Mesothelial cell of epicardium (in vitro differentiated cells): ENCODE measurements around the gene ALDH6A1. TPM values are rescaled to one million over a fixed set of nuclear protein-coding genes. Genes with fewer than 3 reads are reported as not detected.
A peak's percentile ranks its signal among the peaks of the same experiment; 100 is the strongest.
"Not testable (repeated sequence)": the region's sequence is repeated elsewhere in the genome, so short reads cannot be mapped to it uniquely, and the experiment has no call there.

ENCODE experiments used
- DNase-seq, 2 experiments: peaks; one replicate each; pipeline ENCODE4 v3.0.0; 2021; ENCODE audit warnings: low spot score in 2 of 2; ENCODE audit not compliant: unreplicated experiment in 2 of 2
- H3K27ac Mint-ChIP-seq: 2 replicates; pipeline ENCODE4 v1.8.0; 2021; ENCODE audit warnings: mixed read lengths
- H3K27me3 Mint-ChIP-seq: 2 replicates; pipeline ENCODE4 v1.8.0; 2021; ENCODE audit warnings: low read depth, mixed read lengths
- H3K36me3 Mint-ChIP-seq: 2 replicates; pipeline ENCODE4 v1.8.0; 2021; ENCODE audit warnings: mixed read lengths
- H3K4me1 Mint-ChIP-seq: 2 replicates; pipeline ENCODE4 v1.8.0; 2021; ENCODE audit warnings: mixed read lengths
- H3K4me3 Mint-ChIP-seq: 2 replicates; pipeline ENCODE4 v1.8.0; 2021; ENCODE audit warnings: mild to moderate bottlenecking, moderate library complexity, mixed read lengths
- H3K9me3 Mint-ChIP-seq: 2 replicates; pipeline ENCODE4 v1.8.0; 2021; ENCODE audit warnings: mixed read lengths
- CTCF ChIP-seq: fragments of 200-600 bp; sonication (generic); IDR thresholded peaks from one replicate; pipeline ENCODE4 v1.5.0; 2021; ENCODE audit warnings: antibody characterized with exemption; ENCODE audit not compliant: unreplicated experiment
- total RNA-seq: library from RNA; stranded (reverse); gene quantifications from 3 replicates; pipeline ENCODE4 v1.2.1, GENCODE V29; 2021

ALDH6A1 gene
- total RNA-seq = 16.8 to 17.2 TPM (median 17.2 TPM) in 3 replicates

- peak within 1 kb of the TSS; percentile 95 for H3K4me3 Mint-ChIP-seq
These were observed at the start of gene ALDH6A1, which contains the start of gene LIN52 for GRCh38 chr14:74084277-74085046. Gene ALDH6A1, minus strand, starts transcription at chr14:74084453. Its CDS starts 59 bp downstream, at chr14:74084394. Gene LIN52, plus strand, starts transcription at chr14:74084956. Its CDS starts 19 bp downstream, at chr14:74084975.

GRCh38 chr14:74127634-74128033, 43.4 kb upstream of the ALDH6A1 start:
- Mint-ChIP-seq H3K27ac (no peak overlapping the region), H3K4me3 (no peak overlapping the region), H3K36me3 (peaks cover 9% of the 10 kb centered on the region), H3K9me3 (no peaks in the 10 kb centered on the region), H3K27me3 (peaks cover 4% of the 10 kb centered on the region), H3K4me1 (no peaks in the 10 kb centered on the region)
- no peak for DNase-seq
- TF ChIP-seq CTCF = no peak

More at GRCh38 chr14:74084277-74085046, at the start of gene ALDH6A1, which contains the start of gene LIN52:
- TF ChIP-seq CTCF = no peak
- Mint-ChIP-seq H3K36me3 (no peaks in the 10 kb centered on the region), H3K27me3 (no peaks in the 10 kb centered on the region), H3K9me3 (no peaks in the 10 kb centered on the region), H3K4me1 (peaks cover 18% of the 10 kb centered on the region), H3K27ac (peak within 1 kb of the TSS; percentile 98)
- peak; percentile 96 to 99 for DNase-seq

GRCh38 chr14:74126315-74127013, 42.2 kb upstream of the ALDH6A1 start:
- no peak overlapping the region for H3K4me3 Mint-ChIP-seq
- DNase-seq = no peak
- peaks cover 9% of the 10 kb centered on the region for H3K36me3 Mint-ChIP-seq
- no peak overlapping the region for H3K27ac Mint-ChIP-seq
- no peaks in the 10 kb centered on the region for H3K4me1 Mint-ChIP-seq
- peaks cover 1% of the 10 kb centered on the region for H3K27me3 Mint-ChIP-seq
- no peaks in the 10 kb centered on the region for H3K9me3 Mint-ChIP-seq
- no peak for TF ChIP-seq CTCF

- H3K4me1 Mint-ChIP-seq, H3K27me3 Mint-ChIP-seq, H3K4me3 Mint-ChIP-seq, H3K9me3 Mint-ChIP-seq, DNase-seq, H3K27ac Mint-ChIP-seq: not testable (repeated sequence)
- H3K36me3 Mint-ChIP-seq = peaks cover 12% of the 10 kb centered on the region
These were observed 41.2 kb upstream of the ALDH6A1 start for GRCh38 chr14:74125487-74125886.

- H3K27ac Mint-ChIP-seq, H3K9me3 Mint-ChIP-seq, DNase-seq, H3K4me3 Mint-ChIP-seq, H3K4me1 Mint-ChIP-seq, H3K27me3 Mint-ChIP-seq: not testable (repeated sequence)
- peak; percentile 23 for TF ChIP-seq CTCF
- H3K36me3 Mint-ChIP-seq = peaks cover 16% of the 10 kb centered on the region
These were observed 27.4 kb upstream of the ALDH6A1 start for GRCh38 chr14:74111395-74112216.
